Kidney glomerular epithelial cell (primary cell): Measurements from ENCODE around the gene ARHGEF37.
"Not testable (repeated sequence)": the region's sequence is repeated elsewhere in the genome, so short reads cannot be mapped to it uniquely, and the experiment has no call there.

Experiments used
- DNase-seq: peaks from one replicate; lab custom pipeline; 2025; lab: John Stamatoyannopoulos, UW

The ARHGEF37 gene

GRCh38 chr5:149567226-149567625 lies 14.1 kb upstream of the ARHGEF37 start:
- no peak for DNase-seq

GRCh38 chr5:149572170-149572569 lies 9.1 kb upstream of the ARHGEF37 start:
- no peak for DNase-seq

GRCh38 chr5:149572576-149573231 lies 8.6 kb upstream of the ARHGEF37 start:
- DNase-seq: no peak

GRCh38 chr5:149575131-149575530 lies 6.2 kb upstream of the ARHGEF37 start:
- DNase-seq: no peak

GRCh38 chr5:149576021-149576420 lies 5.3 kb upstream of the ARHGEF37 start:
- no peak for DNase-seq

- no peak for DNase-seq
These were observed 2.4 kb upstream of the ARHGEF37 start for GRCh38 chr5:149578896-149579295.

GRCh38 chr5:149580808-149581191 lies 498 bp upstream of the ARHGEF37 start:
- no peak for DNase-seq

GRCh38 chr5:149581931-149582768 lies 852 bp downstream of the ARHGEF37 start:
- DNase-seq: peak; percentile 31

GRCh38 chr5:149583394-149583793 lies 2.1 kb downstream of the ARHGEF37 start:
- DNase-seq: no peak

- no peak for DNase-seq
These were observed 2.8 kb downstream of the ARHGEF37 start for GRCh38 chr5:149584121-149584520.

GRCh38 chr5:149585910-149586309 lies 4.6 kb downstream of the ARHGEF37 start:
- no peak for DNase-seq

- DNase-seq: no peak
These were observed 5.5 kb downstream of the ARHGEF37 start for GRCh38 chr5:149586708-149587318.

- DNase-seq: no peak
These were observed 7.6 kb downstream of the ARHGEF37 start for GRCh38 chr5:149588936-149589335.

GRCh38 chr5:149593370-149593769 lies 12.1 kb downstream of the ARHGEF37 start:
- no peak for DNase-seq

GRCh38 chr5:149594206-149594895 lies 13.1 kb downstream of the ARHGEF37 start:
- DNase-seq: no peak

GRCh38 chr5:149595105-149595504 lies 13.8 kb downstream of the ARHGEF37 start:
- DNase-seq: peak; percentile 21

- no peak for DNase-seq
These were observed 15.4 kb downstream of the ARHGEF37 start for GRCh38 chr5:149596712-149597111.

GRCh38 chr5:149597618-149598017 lies 16.3 kb downstream of the ARHGEF37 start:
- DNase-seq: no peak

GRCh38 chr5:149598234-149598633 lies 16.9 kb downstream of the ARHGEF37 start:
- not testable (repeated sequence) for DNase-seq

- no peak for DNase-seq
These were observed 17.7 kb downstream of the ARHGEF37 start for GRCh38 chr5:149598966-149599365.

- DNase-seq: no peak
These were observed 18.1 kb downstream of the ARHGEF37 start for GRCh38 chr5:149599375-149599774.

GRCh38 chr5:149600932-149601331 lies 19.6 kb downstream of the ARHGEF37 start:
- no peak for DNase-seq
